Suprapubic skin (tissue), 4 donors: ENCODE measurements around the gene ATP5ME.

Experiments used
- EP300 ChIP-seq: sonication (generic); formaldehyde crosslinking; IDR thresholded peaks from one replicate; pipeline ENCODE4 v1.6.1; 2017; ENCODE audit warnings: antibody characterized with exemption
- POLR2AphosphoS5 ChIP-seq, 3 donors: sonication (generic); formaldehyde crosslinking; IDR thresholded peaks; one replicate each; pipeline ENCODE4 v1.6.1; 2017; ENCODE audit warnings: antibody characterized with exemption in 3 of 3
- TF ChIP-seq, protein P1 (sequence below), 2 donors: fragments of 200-600 bp in 1 of 2; fragments of 450-650 bp in 1 of 2; sonication (generic) in 1 of 2; IDR thresholded peaks; one replicate each; pipeline ENCODE4 v1.5.1; 2016 to 2019; ENCODE audit warnings: antibody characterized with exemption in 2 of 2, mild to moderate bottlenecking in 1 of 2, moderate library complexity in 1 of 2

DNA sequence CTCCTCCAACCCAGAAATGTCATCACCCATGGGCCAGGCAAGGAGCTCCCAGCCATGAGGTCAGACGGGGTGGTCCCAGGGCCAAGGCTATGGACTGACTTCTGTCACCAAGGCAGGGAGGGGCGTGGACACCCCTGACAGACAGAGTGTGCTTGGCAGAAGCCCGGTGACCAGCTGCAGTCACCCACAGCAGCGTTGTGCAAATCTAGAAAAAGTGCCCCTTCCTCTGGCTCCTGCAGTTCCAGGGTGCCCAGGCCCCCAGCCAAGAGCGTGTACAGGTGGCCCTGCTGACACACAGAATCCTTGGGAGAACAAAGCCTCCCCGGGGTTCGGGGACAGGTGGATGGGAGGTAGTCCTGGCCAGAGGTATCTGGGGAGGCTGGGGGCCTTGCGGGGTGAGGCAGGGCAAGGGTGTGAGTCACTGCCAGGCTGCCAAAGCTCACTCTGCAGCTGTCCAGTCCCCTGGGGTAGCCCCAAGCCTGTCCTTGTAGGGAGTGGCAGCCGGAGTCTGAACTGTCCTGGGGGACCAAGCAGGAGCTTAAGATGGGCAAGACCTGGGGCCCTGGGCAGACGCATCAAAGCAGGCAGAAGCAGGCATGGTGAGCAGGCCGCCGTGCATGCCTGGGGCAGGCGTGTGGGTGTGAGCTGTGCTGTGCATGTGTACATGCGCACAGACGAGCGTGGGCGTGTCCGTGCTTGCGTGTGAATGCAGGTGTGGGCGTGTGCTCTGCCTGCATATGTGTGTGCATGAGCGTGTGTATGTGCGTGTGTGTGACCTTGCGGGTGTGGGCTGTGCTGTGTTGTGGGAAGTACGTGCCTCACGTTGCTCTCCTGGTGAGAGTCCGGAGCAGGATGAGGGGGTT lies 3.6 kb upstream of the ATP5ME start:
- TF ChIP-seq, protein P1, sequence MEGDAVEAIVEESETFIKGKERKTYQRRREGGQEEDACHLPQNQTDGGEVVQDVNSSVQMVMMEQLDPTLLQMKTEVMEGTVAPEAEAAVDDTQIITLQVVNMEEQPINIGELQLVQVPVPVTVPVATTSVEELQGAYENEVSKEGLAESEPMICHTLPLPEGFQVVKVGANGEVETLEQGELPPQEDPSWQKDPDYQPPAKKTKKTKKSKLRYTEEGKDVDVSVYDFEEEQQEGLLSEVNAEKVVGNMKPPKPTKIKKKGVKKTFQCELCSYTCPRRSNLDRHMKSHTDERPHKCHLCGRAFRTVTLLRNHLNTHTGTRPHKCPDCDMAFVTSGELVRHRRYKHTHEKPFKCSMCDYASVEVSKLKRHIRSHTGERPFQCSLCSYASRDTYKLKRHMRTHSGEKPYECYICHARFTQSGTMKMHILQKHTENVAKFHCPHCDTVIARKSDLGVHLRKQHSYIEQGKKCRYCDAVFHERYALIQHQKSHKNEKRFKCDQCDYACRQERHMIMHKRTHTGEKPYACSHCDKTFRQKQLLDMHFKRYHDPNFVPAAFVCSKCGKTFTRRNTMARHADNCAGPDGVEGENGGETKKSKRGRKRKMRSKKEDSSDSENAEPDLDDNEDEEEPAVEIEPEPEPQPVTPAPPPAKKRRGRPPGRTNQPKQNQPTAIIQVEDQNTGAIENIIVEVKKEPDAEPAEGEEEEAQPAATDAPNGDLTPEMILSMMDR (IDR thresholded peaks at IDR 0.05): no peak
- TF ChIP-seq POLR2AphosphoS5 (IDR thresholded peaks at IDR 0.05): no peak
- TF ChIP-seq EP300: no peak
